Stimulated activated CD8-positive, alpha-beta memory T cell treated with anti-CD3 and anti-CD28 coated beads, Interleukin-12 subunit alpha, Interleukin-12 subunit beta, amount 100 ng/mL, for 1 hour (primary cell): ENCODE measurements around the gene TPK1.

Experiments
- DNase-seq: peaks from one replicate; pipeline ENCODE4 v3.0.0-alpha.2; 2020; ENCODE audit warnings: low read depth

Gene TPK1

GRCh38 chr7:144407266-144407931, 428.5 kb downstream of the TPK1 start:
- DNase-seq = no peak

- no peak for DNase-seq
Observed at GRCh38 chr7:144404946-144405345, 430.9 kb downstream of the TPK1 start.

GRCh38 chr7:144403649-144404061, 432.2 kb downstream of the TPK1 start, which contains the start of gene NOBOX:
Gene NOBOX (minus strand): TSS chr7:144403693.
- DNase-seq = no peak

GRCh38 chr7:144403102-144403501, 432.8 kb downstream of the TPK1 start:
- DNase-seq = no peak
